HG03025 (cell line): ENCODE results near the gene ADGRV1.

ENCODE experiments used
- ATAC-seq: cut with Tn5 transposase; IDR thresholded peaks from one replicate; pipeline ENCODE4 v1.9.1; 2021; ENCODE audit warnings: mild to moderate bottlenecking, moderate library complexity; ENCODE audit not compliant: unreplicated experiment, low FRiP score

ADGRV1 gene

DNA sequence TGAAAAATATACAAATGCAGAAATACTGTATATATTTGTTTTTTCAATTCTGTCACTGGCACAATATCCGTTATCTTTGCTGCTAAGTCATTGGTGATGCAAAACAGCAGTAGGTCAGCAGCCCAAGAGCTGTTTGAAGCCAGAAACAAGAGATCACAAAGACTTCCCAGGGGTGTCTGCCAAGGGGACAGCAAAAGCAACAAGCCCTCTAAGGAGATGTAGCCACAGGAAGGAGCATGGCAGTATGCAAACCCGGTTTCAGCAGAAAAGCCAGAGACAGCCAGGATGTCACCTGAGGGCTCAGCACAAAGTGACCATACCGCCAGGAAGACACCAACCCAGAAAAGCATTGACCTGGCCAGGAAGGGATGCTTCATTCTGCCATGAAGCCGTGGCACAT, 583.0 kb downstream of the ADGRV1 start:
- no peak for ATAC-seq

GRCh38 chr5:91142386-91142785, 583.8 kb downstream of the ADGRV1 start:
- ATAC-seq: no peak

GRCh38 chr5:91142819-91143218, 584.2 kb downstream of the ADGRV1 start:
- ATAC-seq: no peak

- ATAC-seq: no peak
Observed at GRCh38 chr5:91143840-91144239, 585.2 kb downstream of the ADGRV1 start.

DNA sequence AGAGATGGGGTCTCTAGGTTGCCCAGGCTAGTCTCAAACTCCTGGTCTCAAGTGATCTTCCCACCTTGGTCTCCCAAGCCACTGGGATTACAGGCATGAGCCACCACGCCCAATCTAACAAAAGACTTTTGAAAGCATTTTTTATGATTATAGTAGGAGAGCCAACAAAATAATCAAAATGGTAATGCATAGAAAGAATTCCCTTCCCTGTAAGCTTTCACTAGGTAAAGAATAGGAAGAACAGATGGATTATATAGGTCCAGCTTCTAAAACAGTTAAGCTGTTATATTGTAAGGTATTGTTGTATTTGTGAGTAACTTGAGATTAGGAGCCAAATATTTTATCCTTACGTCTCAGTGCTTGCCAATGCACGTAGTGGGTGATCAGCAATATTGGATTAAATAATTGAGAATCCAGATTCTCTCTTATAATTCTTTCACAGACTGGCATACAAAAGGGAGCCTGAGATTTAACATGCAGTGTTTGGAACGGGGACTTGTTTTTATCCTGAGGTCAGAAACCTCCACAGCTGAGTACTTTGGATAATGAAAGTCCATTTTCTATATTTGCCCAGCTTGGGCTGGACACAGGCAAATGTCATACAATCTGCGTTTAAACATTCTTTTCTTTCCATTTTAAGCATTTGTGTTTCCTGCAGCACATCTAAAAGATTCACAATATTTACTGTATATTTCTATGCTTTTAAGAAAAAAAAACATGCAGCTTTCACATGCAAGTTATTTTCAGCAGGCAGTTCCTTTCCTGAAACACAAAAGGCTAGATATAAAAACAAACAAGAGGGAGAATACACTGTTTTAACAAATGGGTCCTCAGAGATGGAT, 586.1 kb downstream of the ADGRV1 start:
- ATAC-seq: no peak

GRCh38 chr5:91145333-91145620, 586.7 kb downstream of the ADGRV1 start:
- no peak for ATAC-seq

DNA sequence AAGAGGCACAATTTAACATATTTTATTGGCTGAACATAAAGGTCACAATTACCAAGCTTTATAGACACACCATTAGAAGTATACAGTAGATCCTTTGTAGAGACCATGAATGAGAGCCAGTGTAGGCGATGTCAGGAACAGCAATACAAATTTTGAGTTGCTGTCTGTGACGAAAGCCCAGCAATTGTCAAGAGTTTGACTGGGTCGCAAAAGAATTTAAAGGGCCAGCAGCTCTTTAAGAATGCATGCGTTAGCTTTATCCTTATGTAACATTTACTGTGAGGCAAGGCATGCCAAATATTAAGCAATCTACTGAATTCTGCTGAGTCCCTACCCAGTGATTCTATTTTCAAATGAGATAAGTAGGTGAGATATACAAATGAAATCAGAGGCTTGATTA, 587.6 kb downstream of the ADGRV1 start:
- no peak for ATAC-seq

- ATAC-seq: no peak
Observed at GRCh38 chr5:91146905-91147600, 588.5 kb downstream of the ADGRV1 start.

GRCh38 chr5:91150234-91150633, 591.6 kb downstream of the ADGRV1 start:
- no peak for ATAC-seq

GRCh38 chr5:91150636-91151035, 592.0 kb downstream of the ADGRV1 start:
- no peak for ATAC-seq

DNA sequence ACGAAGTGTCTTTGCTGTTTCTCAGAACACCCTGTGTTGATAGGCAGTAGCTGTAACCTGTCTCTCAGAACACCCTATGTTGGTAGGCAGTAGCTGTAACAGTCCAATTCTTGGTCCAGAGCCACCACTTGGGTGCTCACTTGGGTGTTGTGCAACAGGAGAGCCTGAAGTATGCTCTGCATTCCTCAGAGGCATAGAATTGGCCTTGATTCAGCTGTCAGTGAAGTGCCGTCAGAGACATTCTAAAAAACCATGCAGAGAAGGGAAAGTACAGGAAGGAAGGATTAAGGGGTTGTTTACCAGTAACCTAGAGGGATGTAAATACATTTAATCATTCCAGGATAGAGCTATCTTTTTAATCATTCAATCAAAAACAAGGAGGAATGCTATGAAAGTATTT, 593.4 kb downstream of the ADGRV1 start:
- no peak for ATAC-seq

DNA sequence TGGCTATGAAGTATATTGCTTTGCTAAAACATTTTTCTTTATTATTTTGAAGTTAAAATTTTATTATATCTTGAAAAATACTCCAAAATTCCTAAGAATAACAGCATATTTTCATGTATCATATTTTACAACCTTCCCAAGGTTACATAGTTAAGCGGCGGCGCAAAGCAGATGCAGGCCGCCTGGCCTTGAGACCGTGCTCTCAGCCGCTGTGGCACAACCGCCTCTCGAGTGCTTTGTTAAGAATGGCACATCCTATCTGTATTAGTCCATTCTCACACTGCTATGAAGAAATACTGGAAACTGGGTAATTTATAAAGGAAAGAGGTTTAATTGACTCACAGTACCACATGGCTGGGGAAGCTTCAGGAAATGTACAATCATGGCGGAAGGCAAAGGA, 595.7 kb downstream of the ADGRV1 start:
- no peak for ATAC-seq

- ATAC-seq: no peak
Observed at GRCh38 chr5:91155274-91155673, 596.7 kb downstream of the ADGRV1 start.

DNA sequence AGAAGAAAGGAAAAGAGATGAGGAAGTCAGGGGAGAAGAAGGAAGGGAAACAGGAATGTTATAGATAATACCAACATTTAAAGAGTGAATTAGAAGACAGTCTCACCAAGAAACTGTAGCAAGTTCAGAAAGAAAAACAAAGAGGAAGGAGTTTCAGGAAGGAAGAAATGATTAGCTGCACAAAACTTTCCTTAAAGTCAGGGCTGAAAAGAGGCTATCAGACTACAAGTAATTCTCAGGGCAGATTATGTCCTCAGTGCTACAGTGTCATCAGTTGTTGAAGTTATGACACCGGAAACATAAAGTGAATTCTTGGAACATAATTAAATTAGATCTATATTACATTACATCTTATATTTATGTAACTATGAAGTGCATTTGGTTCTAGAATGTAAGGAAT, 597.6 kb downstream of the ADGRV1 start:
- no peak for ATAC-seq

- ATAC-seq: no peak
Observed at GRCh38 chr5:91158011-91158410, 599.4 kb downstream of the ADGRV1 start.

DNA sequence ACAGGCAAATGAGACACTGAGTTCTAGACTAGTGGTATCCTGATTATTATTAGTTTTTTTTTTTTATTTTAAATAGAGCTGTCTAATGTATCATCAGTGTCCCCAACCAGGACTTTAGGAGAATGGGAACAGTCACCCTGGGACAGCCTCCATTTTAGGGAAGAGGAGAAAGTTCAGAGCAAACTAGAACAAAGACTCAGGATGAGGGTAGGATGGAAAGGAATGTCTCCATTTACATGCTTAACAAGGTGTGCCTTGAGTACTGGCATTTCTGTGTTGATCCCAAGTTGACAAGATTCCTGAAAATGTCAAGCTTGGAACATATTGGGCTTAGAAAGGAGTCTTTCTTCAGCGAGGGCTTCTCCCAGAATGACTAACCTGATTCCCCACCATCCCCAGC, 601.0 kb downstream of the ADGRV1 start:
- ATAC-seq: no peak

DNA sequence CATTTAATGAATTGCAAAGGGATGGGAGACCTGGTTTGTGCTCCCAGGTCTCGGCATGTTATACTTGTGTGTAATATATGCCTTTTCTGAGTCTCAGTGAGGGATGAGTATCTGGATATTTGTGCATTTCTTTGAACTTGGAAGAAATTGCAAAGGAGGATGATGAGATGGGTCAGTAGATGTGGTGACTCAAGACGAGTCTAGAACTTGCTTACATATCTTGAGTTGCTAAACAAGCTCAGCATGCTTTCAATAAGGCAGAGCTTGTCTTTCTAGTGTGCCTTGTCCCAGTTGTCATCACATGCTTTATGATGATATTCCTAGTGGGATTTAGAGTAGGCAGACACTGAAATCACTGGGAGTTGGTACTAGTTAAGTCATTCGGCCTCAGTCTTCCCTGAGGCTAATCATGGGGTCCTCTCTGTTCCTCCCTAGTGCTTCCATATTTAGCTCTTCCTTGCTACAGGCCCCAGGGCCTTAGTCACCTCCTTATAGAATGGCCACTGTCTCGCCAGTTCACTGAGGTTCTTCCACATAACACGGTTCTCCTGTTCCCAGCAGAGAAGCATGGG, 602.2 kb downstream of the ADGRV1 start:
- no peak for ATAC-seq

DNA sequence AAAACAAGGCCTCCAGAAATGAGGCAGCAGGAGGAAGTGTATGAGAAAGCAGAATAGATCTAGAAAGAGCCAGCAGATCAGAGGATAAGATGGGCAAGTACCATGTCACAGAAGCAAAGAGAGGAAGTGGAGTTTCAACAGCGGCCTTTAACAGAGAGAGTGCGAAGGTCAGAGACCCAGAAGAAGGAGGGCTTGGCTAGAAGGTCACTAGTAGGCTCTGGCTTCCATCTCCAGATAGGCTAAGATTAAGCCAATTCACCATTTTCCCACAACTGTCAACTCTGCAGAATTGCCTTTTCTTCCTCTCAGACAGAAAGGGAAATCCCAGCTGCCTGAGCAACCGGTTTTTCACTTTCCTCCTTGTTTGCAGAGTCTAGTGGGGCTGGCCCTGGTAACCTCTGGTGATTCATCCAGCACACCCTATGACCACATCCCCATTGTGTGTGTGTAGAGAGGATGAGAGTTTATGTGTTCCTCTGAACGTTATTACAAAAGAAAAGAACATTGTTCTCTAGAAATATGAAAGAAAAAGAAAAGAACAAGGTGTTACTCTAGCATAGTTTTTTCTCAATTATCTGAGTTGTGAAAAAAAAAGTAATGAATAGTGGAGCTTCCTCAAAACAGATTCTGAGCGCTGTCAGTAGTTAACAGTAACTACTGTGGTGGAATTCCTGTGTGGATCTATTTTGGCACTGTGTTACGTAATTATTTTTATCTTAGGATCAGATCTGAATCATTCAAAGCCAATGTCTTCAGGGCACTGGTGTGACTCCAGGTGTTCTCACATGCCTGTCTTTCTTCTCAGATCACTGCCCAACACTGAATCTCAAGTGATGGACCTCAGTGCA, 604.2 kb downstream of the ADGRV1 start:
- ATAC-seq: peak; percentile 97

DNA sequence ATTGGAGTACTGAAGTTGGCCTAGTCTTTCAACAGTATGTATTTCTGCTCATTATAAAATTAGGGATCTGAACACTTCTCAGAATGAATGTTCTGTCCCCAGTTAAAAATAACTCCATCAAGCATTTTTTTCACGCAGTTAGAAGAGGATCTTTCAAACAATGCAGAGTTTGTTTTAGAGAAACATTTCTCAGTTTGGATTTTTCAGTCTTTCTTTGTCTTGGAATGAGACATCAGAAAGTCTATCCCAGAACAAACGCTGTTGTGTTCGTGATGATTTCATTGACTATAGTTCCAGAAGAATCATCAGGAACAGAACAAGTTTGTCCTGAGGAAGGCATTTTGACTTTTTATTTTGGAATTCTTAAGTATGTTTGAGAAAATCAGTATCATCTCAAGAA, 605.8 kb downstream of the ADGRV1 start:
- no peak for ATAC-seq

GRCh38 chr5:91166059-91166807, 607.6 kb downstream of the ADGRV1 start:
- no peak for ATAC-seq
